Sigmoid colon (tissue), 3 donors: ENCODE results near the gene GSTO2.

ENCODE experiments used
- CTCF ChIP-seq, 4 experiments: fragments of 450-650 bp in 3 of 4; fragments of 200-600 bp in 1 of 4; IDR thresholded peaks; one replicate each; pipeline ENCODE4 v1.5.1; 2016 to 2019; ENCODE audit warnings: antibody characterized with exemption in 4 of 4, mild to moderate bottlenecking in 3 of 4, moderate library complexity in 2 of 4
- POLR2A ChIP-seq, 2 donors: fragments of 450-650 bp; IDR thresholded peaks; one replicate each; pipeline ENCODE4 v1.6.1; 2016; ENCODE audit warnings: antibody characterized with exemption in 2 of 2, mild to moderate bottlenecking in 2 of 2, moderate library complexity in 2 of 2

GRCh38 chr10:104323085-104323484, 54.1 kb downstream of the GSTO2 start:
- TF ChIP-seq CTCF (IDR thresholded peaks at IDR 0.05), result no peak
- TF ChIP-seq POLR2A (IDR thresholded peaks at IDR 0.05), result no peak
